GM23248 (cell line): Measurements from ENCODE around the gene SH3RF3. TPM values are rescaled to one million over a fixed set of nuclear protein-coding genes. Genes with fewer than 3 reads are reported as not detected.
A peak's percentile ranks its signal among the peaks of the same experiment; 100 is the strongest.

ENCODE experiments used
- DNase-seq: peaks from one replicate; pipeline ENCODE4 v3.0.0-alpha.2; 2015
- H2AFZ ChIP-seq: fragments of 200-600 bp; sonication (generic); 2 replicates; pipeline ENCODE4 v1.6.1; 2016; ENCODE audit warnings: antibody characterized with exemption
- H3F3A ChIP-seq: fragments of 200-600 bp; sonication (generic); 2 replicates; pipeline ENCODE4 v1.6.1; 2016; ENCODE audit warnings: mild to moderate bottlenecking, antibody characterized with exemption, mixed run types; ENCODE audit not compliant: insufficient read depth
- H3K27ac ChIP-seq: fragments of 200-600 bp; sonication (generic); 2 replicates; pipeline ENCODE4 v1.5.1; 2016; ENCODE audit warnings: mild to moderate bottlenecking
- H3K27me3 ChIP-seq: fragments of 200-600 bp; sonication (generic); replicated peaks from 2 replicates; pipeline ENCODE4 v1.6.1; 2016; ENCODE audit warnings: mild to moderate bottlenecking; ENCODE audit not compliant: insufficient read depth
- H3K36me3 ChIP-seq: fragments of 200-600 bp; sonication (generic); 2 replicates; pipeline ENCODE4 v1.6.1; 2016; ENCODE audit warnings: low read depth, mild to moderate bottlenecking
- H3K4me1 ChIP-seq: fragments of 200-600 bp; sonication (generic); 2 replicates; pipeline ENCODE4 v1.6.1; 2016; ENCODE audit warnings: mild to moderate bottlenecking; ENCODE audit not compliant: insufficient read depth
- H3K4me2 ChIP-seq: fragments of 200-600 bp; sonication (generic); one replicate; pipeline ENCODE4 v1.6.1; 2016; ENCODE audit warnings: mild to moderate bottlenecking; ENCODE audit not compliant: unreplicated experiment
- H3K4me3 ChIP-seq: fragments of 200-600 bp; sonication (generic); 2 replicates; pipeline ENCODE4 v1.5.1; 2016; ENCODE audit warnings: mild to moderate bottlenecking
- H3K79me2 ChIP-seq: fragments of 200-600 bp; sonication (generic); 2 replicates; pipeline ENCODE4 v1.6.1; 2016; ENCODE audit warnings: mild to moderate bottlenecking; ENCODE audit not compliant: insufficient read depth
- H3K9ac ChIP-seq: fragments of 200-600 bp; sonication (generic); 2 replicates; pipeline ENCODE4 v1.6.1; 2016; ENCODE audit warnings: mild to moderate bottlenecking
- H3K9me2 ChIP-seq: fragments of 200-600 bp; sonication (generic); 2 replicates; pipeline ENCODE4 v1.6.1; 2016; ENCODE audit warnings: mixed run types, mild to moderate bottlenecking, moderate library complexity; ENCODE audit not compliant: insufficient read depth
- H3K9me3 ChIP-seq: fragments of 200-600 bp; sonication (generic); one replicate; pipeline ENCODE4 v1.6.1; 2017; ENCODE audit warnings: low read depth
- H4K20me1 ChIP-seq: fragments of 200-600 bp; sonication (generic); 2 replicates; pipeline ENCODE4 v1.6.0; 2016; ENCODE audit not compliant: insufficient read depth
- EZH2 ChIP-seq: fragments of 200-600 bp; sonication (generic); IDR thresholded peaks from 2 replicates; pipeline ENCODE4 v1.6.1; 2018; ENCODE audit warnings: antibody characterized with exemption, mild to moderate bottlenecking; ENCODE audit not compliant: insufficient read depth, poor library complexity, severe bottlenecking
- EZH2phosphoT487 ChIP-seq: fragments of 200-600 bp; sonication (generic); IDR thresholded peaks from 2 replicates; pipeline ENCODE4 v1.6.1; 2018; ENCODE audit warnings: antibody characterized with exemption, moderate library complexity, mild to moderate bottlenecking, low read depth; ENCODE audit not compliant: insufficient read depth
- WGBS, 2 experiments: methylation state at CpG; one replicate each; pipeline ENCODE4 v1.1.6; 2015 to 2017; ENCODE audit warnings: low lambda C conversion rate in 2 of 2, low coverage in 1 of 2; ENCODE audit errors: missing lambda C conversion rate in 2 of 2; 5-methylcytosine and 5-hydroxymethylcytosine counted together
- in situ Hi-C: fragments of 300-500 bp; cut with MboI; formaldehyde crosslinking; loops from 2 replicates; pipeline ENCODE4 v1.15.0; 2020
- polyA plus RNA-seq: library from polyadenylated mRNA; unstranded; fragments of >200 nt; fragmentation: Nextera tagmentation; extraction: Ambion mirVana; gene quantifications from 2 replicates; pipeline ENCODE4 v1.2.1, GENCODE V29; 2016
- total RNA-seq: library from RNA; depleted of rRNA; stranded (reverse); fragments of >200 nt; shearing (Covaris generic); gene quantifications from 2 replicates; pipeline ENCODE4 v1.2.3, GENCODE V29; 2014

The SH3RF3 gene
- total and polyA plus RNA-seq, 2 experiments from 2014 or later = 1.5 to 5.2 TPM

GRCh38 chr2:109233643-109234042 lies 104.6 kb downstream of the SH3RF3 start:
- H3K9ac ChIP-seq = no peak overlapping the region
- H4K20me1 ChIP-seq = no peaks in the 10 kb centered on the region
- in situ Hi-C loops = no loop called here
- no peak overlapping the region for H3K4me2 ChIP-seq
- no peaks in the 10 kb centered on the region for H3K9me3 ChIP-seq
- DNase-seq = no peak
- H2AFZ ChIP-seq = no peak overlapping the region
- WGBS, 2 experiments = 96 to 97% methylated on average over 4 of the region's 4 CpGs
- H3F3A ChIP-seq = no peaks in the 10 kb centered on the region
- H3K4me3 ChIP-seq = no peak overlapping the region
- H3K27ac ChIP-seq = no peak overlapping the region
- H3K27me3 ChIP-seq = 0 out of 2 replicates have a peak, but pooled peaks cover 9% of the 10 kb centered on the region
- H3K9me2 ChIP-seq = no peaks in the 10 kb centered on the region
- TF ChIP-seq EZH2phosphoT487 = no peak
- TF ChIP-seq EZH2 = no peak
- no peaks in the 10 kb centered on the region for H3K36me3 ChIP-seq
- H3K4me1 ChIP-seq = peaks cover 28% of the 10 kb centered on the region
- peaks cover 37% of the 10 kb centered on the region for H3K79me2 ChIP-seq

GRCh38 chr2:109234355-109234754 lies 105.3 kb downstream of the SH3RF3 start:
- no peak for DNase-seq
- Histone ChIP-seq H2AFZ (no peak overlapping the region), H3K79me2 (peaks cover 37% of the 10 kb centered on the region), H3K4me3 (no peak overlapping the region), H3K27ac (no peak overlapping the region), H3K9me2 (no peaks in the 10 kb centered on the region), H3K9me3 (no peaks in the 10 kb centered on the region), H3K27me3 (0 out of 2 replicates have a peak, but pooled peaks cover 9% of the 10 kb centered on the region), H3K4me2 (no peak overlapping the region), H3K9ac (no peak overlapping the region), H3K36me3 (no peaks in the 10 kb centered on the region), H3F3A (no peaks in the 10 kb centered on the region), H4K20me1 (no peaks in the 10 kb centered on the region), H3K4me1 (peaks cover 29% of the 10 kb centered on the region)
- in situ Hi-C loops = no loop called here
- 92 to 99% methylated on average over 4 of the region's 4 CpGs for WGBS, 2 experiments
- no peak for TF ChIP-seq EZH2phosphoT487

DNA sequence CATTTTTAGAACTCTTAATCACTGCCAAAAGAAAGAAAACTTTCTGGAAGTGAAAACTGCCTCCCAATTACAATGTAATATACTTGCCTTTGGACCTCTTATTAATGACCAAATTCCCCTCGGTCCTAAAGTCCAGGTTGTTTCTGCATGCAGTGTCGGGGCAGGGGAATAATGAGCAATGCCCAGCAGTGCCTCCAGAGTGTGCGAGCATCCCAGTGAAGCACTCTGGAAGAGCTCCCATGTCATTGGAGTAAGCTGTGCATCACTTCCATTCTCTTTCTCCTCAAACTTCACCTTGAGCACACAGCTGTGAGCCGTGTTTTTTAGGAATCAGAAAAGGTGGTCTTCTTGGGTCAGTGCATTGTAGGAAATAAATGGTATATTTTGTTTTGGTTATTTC lies 107.1 kb downstream of the SH3RF3 start:
- Histone ChIP-seq H3K9me3 (no peaks in the 10 kb centered on the region), H2AFZ (no peak overlapping the region), H3F3A (0 out of 2 replicates have a peak, but pooled peaks cover 1% of the 10 kb centered on the region), H3K27me3 (0 out of 2 replicates have a peak, but pooled peaks cover 9% of the 10 kb centered on the region), H3K4me1 (peaks cover 35% of the 10 kb centered on the region), H3K36me3 (no peaks in the 10 kb centered on the region), H3K4me3 (no peak overlapping the region), H3K79me2 (peaks cover 37% of the 10 kb centered on the region), H4K20me1 (no peaks in the 10 kb centered on the region), H3K4me2 (no peak overlapping the region), H3K27ac (no peak overlapping the region), H3K9ac (no peak overlapping the region), H3K9me2 (no peaks in the 10 kb centered on the region)
- 96 to 98% methylated on average over 4 of the region's 4 CpGs for WGBS, 2 experiments
- TF ChIP-seq EZH2phosphoT487 (no peak), EZH2 (no peak)
- in situ Hi-C loops = no loop called here
- DNase-seq = no peak

DNA sequence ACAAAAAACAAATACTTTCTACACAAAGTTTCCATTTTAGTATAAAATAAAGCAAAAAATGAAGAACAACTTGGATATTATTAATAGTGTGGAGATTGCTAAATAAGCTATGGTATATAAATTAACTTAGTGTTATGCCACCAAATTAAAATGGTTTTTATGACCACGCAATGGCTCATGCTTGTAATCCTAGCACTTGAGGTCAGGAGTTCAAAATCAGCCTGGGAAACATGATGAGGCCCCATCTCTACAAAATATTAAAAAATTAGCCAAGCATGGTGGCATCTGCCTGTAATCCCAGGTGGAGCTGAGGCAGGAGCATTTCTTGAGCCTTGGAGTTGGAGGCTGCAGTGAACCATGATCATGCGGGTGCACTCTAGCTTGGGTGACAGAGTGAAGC lies 108.8 kb downstream of the SH3RF3 start:
- no peak for TF ChIP-seq EZH2
- TF ChIP-seq EZH2phosphoT487 = no peak
- Histone ChIP-seq H3K4me2 (peak overlapping the region; percentile 40), H3F3A (peaks cover 16% of the 10 kb centered on the region), H4K20me1 (no peaks in the 10 kb centered on the region), H3K79me2 (peaks cover 30% of the 10 kb centered on the region), H3K27me3 (0 out of 2 replicates have a peak, but pooled peaks cover 9% of the 10 kb centered on the region), H3K4me3 (no peak overlapping the region), H2AFZ (no peak overlapping the region), H3K27ac (0 out of 2 replicates have a peak overlapping the region, but pooled peaks have one; percentile 27), H3K36me3 (no peaks in the 10 kb centered on the region), H3K4me1 (peaks cover 45% of the 10 kb centered on the region), H3K9me2 (no peaks in the 10 kb centered on the region), H3K9me3 (no peaks in the 10 kb centered on the region), H3K9ac (no peak overlapping the region)
- WGBS, 2 experiments = 92 to 97% methylated on average over 2 of the region's 2 CpGs
- DNase-seq = no peak
- in situ Hi-C loops = no loop called here

- Histone ChIP-seq H3K4me3 (no peak overlapping the region), H3K27me3 (0 out of 2 replicates have a peak, but pooled peaks cover 6% of the 10 kb centered on the region), H3K9me2 (no peaks in the 10 kb centered on the region), H3K4me1 (peaks cover 52% of the 10 kb centered on the region), H3K79me2 (peaks cover 26% of the 10 kb centered on the region; the same call in 1 of the 2 replicates), H3K4me2 (peak overlapping the region; percentile 50), H3K9ac (peak overlapping the region; percentile 16; the same call in 1 of the 2 replicates), H3K27ac (peak overlapping the region; percentile 59), H4K20me1 (no peaks in the 10 kb centered on the region), H3K9me3 (no peaks in the 10 kb centered on the region), H3F3A (peaks cover 24% of the 10 kb centered on the region), H2AFZ (no peak overlapping the region), H3K36me3 (no peaks in the 10 kb centered on the region)
- 18 to 24% methylated on average over 4 of the region's 4 CpGs for WGBS, 2 experiments
- in situ Hi-C loops = no loop called here
- peak; percentile 92 for DNase-seq
- TF ChIP-seq EZH2phosphoT487 = no peak
- TF ChIP-seq EZH2 = no peak
These were observed 109.6 kb downstream of the SH3RF3 start for GRCh38 chr2:109238580-109238979.
